ES-I3 (cell line): ENCODE data around the gene CACFD1.

Experiments
- H3K36me3 ChIP-seq: 2 replicates; pipeline ENCODE4 v1.6.1; 2013; ENCODE audit warnings: mild to moderate bottlenecking, low read length, control low read depth, moderate library complexity; ENCODE audit not compliant: insufficient read depth
- H3K4me1 ChIP-seq: 2 replicates; pipeline ENCODE4 v1.6.1; 2013; ENCODE audit warnings: mild to moderate bottlenecking, control low read depth, low read length; ENCODE audit not compliant: insufficient read depth
- H3K9ac ChIP-seq: 2 replicates; pipeline ENCODE4 v1.6.1; 2013; ENCODE audit warnings: low read depth, mild to moderate bottlenecking, low read length, moderate library complexity
- H3K9me3 ChIP-seq: 2 replicates; pipeline ENCODE4 v1.6.1; 2013; ENCODE audit warnings: mild to moderate bottlenecking, low read length, moderate library complexity; ENCODE audit not compliant: control insufficient read depth, insufficient read depth

CACFD1 gene

DNA sequence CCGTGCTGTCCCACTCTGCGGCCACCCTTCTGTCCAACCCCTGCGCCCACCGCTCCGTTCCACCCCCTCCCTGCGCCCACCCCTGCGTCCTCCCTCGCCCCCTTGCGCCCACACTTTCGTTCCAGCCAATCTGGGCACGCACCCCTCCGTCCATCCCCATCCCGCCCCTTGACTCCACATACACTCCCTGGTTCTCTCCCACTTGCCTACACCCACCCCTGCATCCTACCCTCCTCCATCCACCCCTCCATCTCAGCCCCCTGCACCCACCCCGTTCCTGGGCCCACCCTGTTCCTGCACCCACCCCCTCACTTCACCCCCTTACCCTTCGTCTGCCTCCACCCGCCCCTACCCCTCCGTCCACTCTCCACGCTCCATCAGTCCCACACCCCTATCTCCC, 30.6 kb upstream of the CACFD1 start:
- Histone ChIP-seq H3K9ac (peak overlapping the region; percentile 50; the same call in 1 of the 2 replicates), H3K9me3 (no peaks in the 10 kb centered on the region), H3K4me1 (0 out of 2 replicates have a peak, but pooled peaks cover 3% of the 10 kb centered on the region), H3K36me3 (no peaks in the 10 kb centered on the region)

GRCh38 chr9:133429641-133430161, 30.1 kb upstream of the CACFD1 start:
- peak overlapping the region; percentile 50; the same call in 1 of the 2 replicates for H3K9ac ChIP-seq
- 0 out of 2 replicates have a peak, but pooled peaks cover 3% of the 10 kb centered on the region for H3K4me1 ChIP-seq
- no peaks in the 10 kb centered on the region for H3K9me3 ChIP-seq

GRCh38 chr9:133430244-133430643, 29.5 kb upstream of the CACFD1 start:
- H3K9me3 ChIP-seq: no peaks in the 10 kb centered on the region
- no peaks in the 10 kb centered on the region for H3K36me3 ChIP-seq
- H3K9ac ChIP-seq: no peak overlapping the region; the same call in 1 of the 2 replicates
- 0 out of 2 replicates have a peak, but pooled peaks cover 3% of the 10 kb centered on the region for H3K4me1 ChIP-seq

More at GRCh38 chr9:133429641-133430161, 30.1 kb upstream of the CACFD1 start:
- no peaks in the 10 kb centered on the region for H3K36me3 ChIP-seq

- H3K9me3 ChIP-seq: no peaks in the 10 kb centered on the region
- H3K36me3 ChIP-seq: no peaks in the 10 kb centered on the region
- H3K4me1 ChIP-seq: no peaks in the 10 kb centered on the region
- no peak overlapping the region for H3K9ac ChIP-seq
These were observed 26.4 kb upstream of the CACFD1 start for GRCh38 chr9:133433351-133433843.

GRCh38 chr9:133436681-133437080, 23.1 kb upstream of the CACFD1 start:
- Histone ChIP-seq H3K9me3 (no peaks in the 10 kb centered on the region), H3K36me3 (no peaks in the 10 kb centered on the region), H3K4me1 (no peaks in the 10 kb centered on the region), H3K9ac (no peak overlapping the region)

- Histone ChIP-seq H3K4me1 (no peaks in the 10 kb centered on the region), H3K9me3 (no peaks in the 10 kb centered on the region), H3K36me3 (no peaks in the 10 kb centered on the region), H3K9ac (no peak overlapping the region)
These were observed 21.8 kb upstream of the CACFD1 start for GRCh38 chr9:133437753-133438531.

DNA sequence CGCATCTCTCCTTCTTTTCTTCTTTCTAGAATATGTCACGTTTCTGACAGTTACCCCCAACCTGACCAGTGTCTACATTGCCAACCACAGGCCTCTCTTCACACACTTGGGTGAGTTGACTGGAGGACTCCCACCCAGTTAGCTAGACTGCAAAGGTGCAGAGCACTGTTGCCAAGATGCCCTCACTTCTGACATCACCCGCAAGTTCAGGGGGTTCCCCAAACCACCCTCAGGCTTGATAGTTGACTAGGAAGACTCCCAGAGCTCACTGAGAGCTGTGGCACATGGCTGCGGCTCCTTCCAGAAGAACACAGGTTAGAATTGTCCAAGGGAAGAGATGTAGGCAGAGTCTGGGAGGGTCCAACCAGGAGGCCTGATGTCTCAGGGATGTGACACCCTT, 20.4 kb upstream of the CACFD1 start:
- no peaks in the 10 kb centered on the region for H3K9me3 ChIP-seq
- no peak overlapping the region for H3K9ac ChIP-seq
- no peaks in the 10 kb centered on the region for H3K36me3 ChIP-seq
- H3K4me1 ChIP-seq: no peaks in the 10 kb centered on the region

DNA sequence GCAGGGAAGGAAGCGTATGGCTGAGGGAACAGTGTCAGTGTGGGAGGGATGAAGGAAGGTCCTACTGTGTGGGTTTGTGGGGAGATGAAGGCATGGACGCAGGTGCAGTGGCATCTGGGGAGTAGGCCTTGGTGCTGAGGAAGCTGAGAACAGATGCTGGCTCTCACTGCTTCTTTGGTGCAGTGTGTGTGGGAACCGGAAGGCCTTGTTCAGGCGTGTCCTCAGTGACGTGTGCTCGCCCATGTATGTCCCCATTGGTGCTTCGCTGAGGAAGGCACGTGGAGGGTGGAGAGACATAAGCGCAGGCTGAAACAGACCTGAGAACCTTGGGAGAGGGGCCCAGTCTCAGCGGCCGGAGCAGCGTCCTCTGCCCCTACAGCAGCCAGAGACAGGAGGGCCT, 18.9 kb upstream of the CACFD1 start:
- no peak overlapping the region for H3K9ac ChIP-seq

GRCh38 chr9:133441571-133441970, 18.2 kb upstream of the CACFD1 start:
- H3K36me3 ChIP-seq: no peaks in the 10 kb centered on the region
- H3K9me3 ChIP-seq: no peaks in the 10 kb centered on the region
- no peak overlapping the region for H3K9ac ChIP-seq
- H3K4me1 ChIP-seq: no peaks in the 10 kb centered on the region

More for the DNA sequence above, 18.9 kb upstream of the CACFD1 start:
- H3K9me3 ChIP-seq: no peaks in the 10 kb centered on the region
- H3K4me1 ChIP-seq: no peaks in the 10 kb centered on the region
- H3K36me3 ChIP-seq: no peaks in the 10 kb centered on the region

DNA sequence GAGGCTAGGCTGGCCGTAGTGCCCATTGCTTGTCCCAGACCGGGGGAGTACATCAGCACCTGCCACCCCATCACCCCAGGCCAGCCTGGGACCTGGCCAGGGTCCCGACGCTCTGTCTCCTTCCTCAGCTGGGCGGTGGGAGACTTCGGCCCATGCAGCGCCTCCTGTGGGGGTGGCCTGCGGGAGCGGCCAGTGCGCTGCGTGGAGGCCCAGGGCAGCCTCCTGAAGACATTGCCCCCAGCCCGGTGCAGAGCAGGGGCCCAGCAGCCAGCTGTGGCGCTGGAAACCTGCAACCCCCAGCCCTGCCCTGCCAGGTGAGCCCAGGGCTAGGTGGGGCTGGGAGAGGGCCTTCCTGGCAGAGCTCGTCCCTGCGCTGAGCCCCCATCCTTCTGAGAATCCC, 16.5 kb upstream of the CACFD1 start:
- no peaks in the 10 kb centered on the region for H3K9me3 ChIP-seq
- H3K36me3 ChIP-seq: no peaks in the 10 kb centered on the region
- H3K9ac ChIP-seq: no peak overlapping the region
- no peaks in the 10 kb centered on the region for H3K4me1 ChIP-seq

- Histone ChIP-seq H3K9me3 (no peaks in the 10 kb centered on the region), H3K4me1 (no peaks in the 10 kb centered on the region), H3K9ac (no peak overlapping the region), H3K36me3 (no peaks in the 10 kb centered on the region)
These were observed 15.8 kb upstream of the CACFD1 start for GRCh38 chr9:133443982-133444381.

- Histone ChIP-seq H3K9ac (no peak overlapping the region), H3K4me1 (no peaks in the 10 kb centered on the region), H3K36me3 (no peaks in the 10 kb centered on the region), H3K9me3 (no peaks in the 10 kb centered on the region)
These were observed 14.3 kb upstream of the CACFD1 start for GRCh38 chr9:133445293-133445969.

- Histone ChIP-seq H3K9ac (no peak overlapping the region), H3K4me1 (no peaks in the 10 kb centered on the region), H3K9me3 (no peaks in the 10 kb centered on the region), H3K36me3 (no peaks in the 10 kb centered on the region)
These were observed 11.2 kb upstream of the CACFD1 start for GRCh38 chr9:133448487-133448972.

DNA sequence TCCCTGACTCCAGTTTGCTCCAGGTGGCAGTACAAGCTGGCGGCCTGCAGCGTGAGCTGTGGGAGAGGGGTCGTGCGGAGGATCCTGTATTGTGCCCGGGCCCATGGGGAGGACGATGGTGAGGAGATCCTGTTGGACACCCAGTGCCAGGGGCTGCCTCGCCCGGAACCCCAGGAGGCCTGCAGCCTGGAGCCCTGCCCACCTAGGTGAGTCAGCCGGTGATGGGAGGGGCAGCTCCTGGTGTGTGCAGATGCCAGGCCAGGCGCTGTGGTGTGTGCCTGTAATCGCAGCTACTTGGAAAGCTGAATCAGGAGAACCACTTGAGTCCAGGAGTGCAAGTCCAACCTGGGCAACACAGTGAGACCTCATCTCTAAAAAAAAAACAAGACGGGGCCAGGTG, 10.0 kb upstream of the CACFD1 start:
- Histone ChIP-seq H3K4me1 (no peaks in the 10 kb centered on the region), H3K9ac (no peak overlapping the region), H3K36me3 (no peaks in the 10 kb centered on the region), H3K9me3 (no peaks in the 10 kb centered on the region)
